GM12878 (cell line): ENCODE measurements around the gene RNF44. TPM values are rescaled to one million over a fixed set of nuclear protein-coding genes. Genes with fewer than 3 reads are reported as not detected.

Experiments
- ATAC-seq: fragments of 200-7000 bp; cut with Tn5 transposase; 3 replicates; pipeline ENCODE4 v1.9.1; 2020; ENCODE audit warnings: mild to moderate bottlenecking, moderate library complexity
- BruUV-seq: library from RNA; stranded (reverse); fragments of 400-500 nt; replicated peaks from 2 replicates; lab custom pipeline; 2021; lab: Mats Ljungman, UMichigan
- CTCF ChIA-PET: fragments of 300-600 bp; sonication (Branson Sonifier 250); formaldehyde crosslinking; extraction: SDS; loops from one replicate; lab custom pipeline; 2021; ENCODE audit warnings: inconsistent platforms; lab: Yijun Ruan, JAX
- POLR2A ChIA-PET: fragments of 350-600 bp; formaldehyde crosslinking; extraction: SDS; loops from one replicate; lab custom pipeline; 2021; ENCODE audit warnings: inconsistent platforms; lab: Charles Lee
- RAD21 ChIA-PET: fragments of 300-600 bp; sonication (Branson Sonifier 250); formaldehyde crosslinking; loops from one replicate; lab custom pipeline; 2023; ENCODE audit warnings: antibody characterized with exemption; ENCODE audit not compliant: unreplicated experiment; lab: Charles Lee
- SMC1A ChIA-PET: fragments of 300-600 bp; sonication (Branson Sonifier 250); formaldehyde crosslinking; loops from one replicate; lab custom pipeline; 2023; ENCODE audit not compliant: unreplicated experiment, uncharacterized antibody; lab: Charles Lee
- DNase-seq: peaks from one replicate; pipeline ENCODE4 v3.0.0-alpha.2; 2011; ENCODE audit warnings: low read depth, low spot score
- FAIRE-seq: peaks from 3 replicates; lab custom pipeline; 2011; peaks lifted over from hg19 to GRCh38; lab: Jason Lieb, UNC
- H2AFZ ChIP-seq: 2 replicates; pipeline ENCODE4 v1.6.0; 2011; ENCODE audit warnings: low read depth, low read length, control low read depth; ENCODE audit not compliant: control insufficient read depth
- H3K27ac ChIP-seq: 2 replicates; pipeline ENCODE4 v1.5.1; 2011; ENCODE audit warnings: control low read depth; ENCODE audit not compliant: control insufficient read depth, insufficient read depth
- H3K27me3 ChIP-seq, 2 experiments: replicated peaks in 1 of 2; 2 replicates each; pipeline versions ENCODE4 v1.6.0 to v1.6.1; 2011; ENCODE audit warnings: low read length in 1 of 2; ENCODE audit not compliant: control insufficient read depth in 2 of 2, insufficient read depth in 2 of 2
- H3K36me3 ChIP-seq, 2 experiments: 2 replicates each; pipeline ENCODE4 v1.5.1; 2011; ENCODE audit warnings: low read length in 1 of 2; ENCODE audit not compliant: control insufficient read depth in 2 of 2, insufficient read depth in 2 of 2
- H3K4me1 ChIP-seq: 2 replicates; pipeline ENCODE4 v1.6.1; 2011; ENCODE audit warnings: mild to moderate bottlenecking, low read length, moderate library complexity, mixed read lengths; ENCODE audit not compliant: control insufficient read depth, insufficient read depth
- H3K4me2 ChIP-seq: 2 replicates; pipeline ENCODE4 v1.6.0; 2011; ENCODE audit warnings: control low read depth; ENCODE audit not compliant: control insufficient read depth, insufficient read depth
- H3K4me3 ChIP-seq: fragments of 200-600 bp; sonication (generic); 2 replicates; pipeline ENCODE4 v1.5.1; 2016
- H3K79me2 ChIP-seq: 2 replicates; pipeline ENCODE4 v1.6.0; 2011; ENCODE audit warnings: low read length; ENCODE audit not compliant: control insufficient read depth, insufficient read depth
- H3K9ac ChIP-seq: 2 replicates; pipeline ENCODE4 v1.8.0; 2011; ENCODE audit warnings: low read length, control low read depth, mixed read lengths; ENCODE audit not compliant: control insufficient read depth, insufficient read depth
- H3K9me3 ChIP-seq: replicated peaks from 3 replicates; pipeline ENCODE4 v1.5.1; 2011; ENCODE audit warnings: mild to moderate bottlenecking, low read length; ENCODE audit not compliant: control insufficient read depth, insufficient read depth
- H4K20me1 ChIP-seq: 2 replicates; pipeline ENCODE4 v1.6.0; 2011; ENCODE audit not compliant: control insufficient read depth, insufficient read depth
- JUNB ChIP-seq: IDR thresholded peaks from 2 replicates; pipeline ENCODE4 v1.6.1; 2016; ENCODE audit warnings: antibody characterized with exemption, mild to moderate bottlenecking
- JUND ChIP-seq: IDR thresholded peaks from 2 replicates; pipeline ENCODE4 v1.6.1; 2012; ENCODE audit warnings: low read depth, mild to moderate bottlenecking, low read length, improper control_type of control experiment, moderate library complexity
- KDM1A ChIP-seq: fragments of 200-600 bp; sonication (generic); IDR thresholded peaks from 2 replicates; pipeline ENCODE4 v1.6.1; 2016; ENCODE audit warnings: borderline replicate concordance
- USF1 ChIP-seq: IDR thresholded peaks from 2 replicates; pipeline ENCODE4 v1.6.1; 2011; ENCODE audit warnings: borderline replicate concordance, low read depth, mild to moderate bottlenecking, moderate library complexity, mixed read lengths, low read length; ENCODE audit not compliant: insufficient read depth; ENCODE audit errors: extremely low read length
- WGBS: methylation state at CpG from one replicate; pipeline ENCODE4 v1.1.6; 2016; ENCODE audit warnings: low lambda C conversion rate; ENCODE audit not compliant: insufficient replicate concordance, insufficient coverage; ENCODE audit errors: missing lambda C conversion rate; 5-methylcytosine and 5-hydroxymethylcytosine counted together
- in situ Hi-C: fragments of 300-500 bp; cut with MboI; formaldehyde crosslinking; loops from 9 replicates; pipeline ENCODE4 v1.14.3; 2018; ENCODE audit warnings: mixed read lengths
- intact Hi-C: fragments of 100-400 bp; cut with micrococcal nuclease; formaldehyde crosslinking; loops from one replicate; pipeline ENCODE4 v1.14.2; 2022; ENCODE audit not compliant: unreplicated experiment
- polyA plus RNA-seq, 11 experiments: library from polyadenylated mRNA; depleted of rRNA in 4 of 11; unstranded in 6 of 11; stranded (reverse) in 5 of 11; fragments of >200 nt; fragmentation: Nextera tagmentation in 4 of 11; fragmentation: Illumina TruSeq in 1 of 11; extraction: Ambion mirVana in 4 of 11; extraction: Trizol in 1 of 11; gene quantifications; 1 replicate in 1 of 11; 2 replicates in 10 of 11; pipeline versions ENCODE4 v1.2.1 to v1.2.3, GENCODE V29; 2011 to 2016; ENCODE audit warnings: inconsistent platforms in 2 of 11, missing spikeins in 2 of 11, low read depth in 1 of 11
- total RNA-seq, 4 experiments: library from RNA; depleted of rRNA in 3 of 4; stranded (reverse); fragments of >200 nt in 3 of 4; fragmentation: Illumina TruSeq in 1 of 4; extraction: Trizol in 1 of 4; gene quantifications; 2 replicates each; pipeline versions ENCODE4 v1.2.1 to v1.2.3, GENCODE V29; 2013 to 2021
- TF ChIP-seq, protein P1 (sequence below): fragments of 450-650 bp; conservative IDR thresholded peaks from 2 replicates; pipeline ENCODE4 v1.6.1; 2017; ENCODE audit warnings: mild to moderate bottlenecking, moderate library complexity
- TF ChIP-seq, protein P2 (sequence below): fragments of 450-650 bp; IDR thresholded peaks from 2 replicates; pipeline ENCODE4 v1.6.1; 2018; ENCODE audit warnings: mild to moderate bottlenecking, low read depth, moderate library complexity; ENCODE audit not compliant: partially characterized antibody

Gene RNF44
- total and polyA plus RNA-seq, 10 of the 15 experiments (the other 5 are each of a cell fraction or from before 2014, with no cell fraction given): 1.7 to 51.9 (median 7.9) TPM

DNA sequence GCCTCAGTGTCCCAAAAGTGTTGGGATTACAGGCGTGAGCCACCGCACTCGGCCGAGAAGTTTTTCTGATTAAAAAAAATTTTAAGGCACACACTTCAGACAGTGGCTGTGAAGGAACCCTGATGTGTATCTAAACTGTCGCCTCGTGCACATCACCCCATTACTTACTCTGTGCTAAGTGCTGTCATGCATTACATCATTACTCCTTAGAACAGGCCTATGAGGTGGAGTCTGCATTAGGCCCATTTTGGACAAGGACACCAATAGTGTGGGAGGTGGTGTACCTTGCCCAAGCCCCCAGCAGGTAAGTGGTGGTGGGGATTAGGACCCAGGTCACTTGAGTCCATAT, 8.2 kb upstream of the RNF44 start:
- H4K20me1 ChIP-seq: no peaks in the 10 kb centered on the region
- no peak overlapping the region for H3K4me2 ChIP-seq
- TF ChIP-seq, protein P1, sequence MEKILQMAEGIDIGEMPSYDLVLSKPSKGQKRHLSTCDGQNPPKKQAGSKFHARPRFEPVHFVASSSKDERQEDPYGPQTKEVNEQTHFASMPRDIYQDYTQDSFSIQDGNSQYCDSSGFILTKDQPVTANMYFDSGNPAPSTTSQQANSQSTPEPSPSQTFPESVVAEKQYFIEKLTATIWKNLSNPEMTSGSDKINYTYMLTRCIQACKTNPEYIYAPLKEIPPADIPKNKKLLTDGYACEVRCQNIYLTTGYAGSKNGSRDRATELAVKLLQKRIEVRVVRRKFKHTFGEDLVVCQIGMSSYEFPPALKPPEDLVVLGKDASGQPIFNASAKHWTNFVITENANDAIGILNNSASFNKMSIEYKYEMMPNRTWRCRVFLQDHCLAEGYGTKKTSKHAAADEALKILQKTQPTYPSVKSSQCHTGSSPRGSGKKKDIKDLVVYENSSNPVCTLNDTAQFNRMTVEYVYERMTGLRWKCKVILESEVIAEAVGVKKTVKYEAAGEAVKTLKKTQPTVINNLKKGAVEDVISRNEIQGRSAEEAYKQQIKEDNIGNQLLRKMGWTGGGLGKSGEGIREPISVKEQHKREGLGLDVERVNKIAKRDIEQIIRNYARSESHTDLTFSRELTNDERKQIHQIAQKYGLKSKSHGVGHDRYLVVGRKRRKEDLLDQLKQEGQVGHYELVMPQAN: no peak
- TF ChIP-seq, protein P2, sequence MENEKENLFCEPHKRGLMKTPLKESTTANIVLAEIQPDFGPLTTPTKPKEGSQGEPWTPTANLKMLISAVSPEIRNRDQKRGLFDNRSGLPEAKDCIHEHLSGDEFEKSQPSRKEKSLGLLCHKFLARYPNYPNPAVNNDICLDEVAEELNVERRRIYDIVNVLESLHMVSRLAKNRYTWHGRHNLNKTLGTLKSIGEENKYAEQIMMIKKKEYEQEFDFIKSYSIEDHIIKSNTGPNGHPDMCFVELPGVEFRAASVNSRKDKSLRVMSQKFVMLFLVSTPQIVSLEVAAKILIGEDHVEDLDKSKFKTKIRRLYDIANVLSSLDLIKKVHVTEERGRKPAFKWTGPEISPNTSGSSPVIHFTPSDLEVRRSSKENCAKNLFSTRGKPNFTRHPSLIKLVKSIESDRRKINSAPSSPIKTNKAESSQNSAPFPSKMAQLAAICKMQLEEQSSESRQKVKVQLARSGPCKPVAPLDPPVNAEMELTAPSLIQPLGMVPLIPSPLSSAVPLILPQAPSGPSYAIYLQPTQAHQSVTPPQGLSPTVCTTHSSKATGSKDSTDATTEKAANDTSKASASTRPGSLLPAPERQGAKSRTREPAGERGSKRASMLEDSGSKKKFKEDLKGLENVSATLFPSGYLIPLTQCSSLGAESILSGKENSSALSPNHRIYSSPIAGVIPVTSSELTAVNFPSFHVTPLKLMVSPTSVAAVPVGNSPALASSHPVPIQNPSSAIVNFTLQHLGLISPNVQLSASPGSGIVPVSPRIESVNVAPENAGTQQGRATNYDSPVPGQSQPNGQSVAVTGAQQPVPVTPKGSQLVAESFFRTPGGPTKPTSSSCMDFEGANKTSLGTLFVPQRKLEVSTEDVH: no peak
- TF ChIP-seq USF1 (no peak), KDM1A (no peak), JUND (no peak), JUNB (no peak)
- ChIA-PET CTCF (no interaction called here), POLR2A (no interaction called here), RAD21 (no interaction called here), SMC1A (no interaction called here)
- H3K4me3 ChIP-seq: no peak overlapping the region
- H3K27me3 ChIP-seq: no peaks in the 10 kb centered on the region
- no TSS peak for BruUV-seq
- no peaks in the 10 kb centered on the region for H3K9me3 ChIP-seq
- DNase-seq (no peak), ATAC-seq (no peak), FAIRE-seq (no peak)
- no peak overlapping the region for H3K9ac ChIP-seq
- intact Hi-C loops: no loop called here
- H3K36me3 ChIP-seq: no peaks in the 10 kb centered on the region
- in situ Hi-C loops: no loop called here
- 88% methylated on average over 6 of the region's 6 CpGs for WGBS
- H3K27ac ChIP-seq: no peak overlapping the region
- no peak overlapping the region for H2AFZ ChIP-seq
- 0 out of 2 replicates have a peak, but pooled peaks cover 1% of the 10 kb centered on the region for H3K79me2 ChIP-seq
- H3K4me1 ChIP-seq: peaks cover 16% of the 10 kb centered on the region
